ENCODE data around the gene BCKDHB.

GRCh38 chr6:80304014-80304413 is 197.5 kb downstream of the BCKDHB start:
- TF ChIP-seq CTCF (IDR thresholded peaks at IDR 0.05) (no peak), POLR2A (IDR thresholded peaks at IDR 0.05) (no peak)
